Inflammatory macrophage treated with lipopolysaccharide for 1 hour (primary cell): Measurements from ENCODE around the gene TRIO.

Experiments
- DNase-seq, 2 donors: peaks; one replicate each; pipeline ENCODE4 v3.0.0-alpha.2; 2020 to 2022

TRIO gene

DNA sequence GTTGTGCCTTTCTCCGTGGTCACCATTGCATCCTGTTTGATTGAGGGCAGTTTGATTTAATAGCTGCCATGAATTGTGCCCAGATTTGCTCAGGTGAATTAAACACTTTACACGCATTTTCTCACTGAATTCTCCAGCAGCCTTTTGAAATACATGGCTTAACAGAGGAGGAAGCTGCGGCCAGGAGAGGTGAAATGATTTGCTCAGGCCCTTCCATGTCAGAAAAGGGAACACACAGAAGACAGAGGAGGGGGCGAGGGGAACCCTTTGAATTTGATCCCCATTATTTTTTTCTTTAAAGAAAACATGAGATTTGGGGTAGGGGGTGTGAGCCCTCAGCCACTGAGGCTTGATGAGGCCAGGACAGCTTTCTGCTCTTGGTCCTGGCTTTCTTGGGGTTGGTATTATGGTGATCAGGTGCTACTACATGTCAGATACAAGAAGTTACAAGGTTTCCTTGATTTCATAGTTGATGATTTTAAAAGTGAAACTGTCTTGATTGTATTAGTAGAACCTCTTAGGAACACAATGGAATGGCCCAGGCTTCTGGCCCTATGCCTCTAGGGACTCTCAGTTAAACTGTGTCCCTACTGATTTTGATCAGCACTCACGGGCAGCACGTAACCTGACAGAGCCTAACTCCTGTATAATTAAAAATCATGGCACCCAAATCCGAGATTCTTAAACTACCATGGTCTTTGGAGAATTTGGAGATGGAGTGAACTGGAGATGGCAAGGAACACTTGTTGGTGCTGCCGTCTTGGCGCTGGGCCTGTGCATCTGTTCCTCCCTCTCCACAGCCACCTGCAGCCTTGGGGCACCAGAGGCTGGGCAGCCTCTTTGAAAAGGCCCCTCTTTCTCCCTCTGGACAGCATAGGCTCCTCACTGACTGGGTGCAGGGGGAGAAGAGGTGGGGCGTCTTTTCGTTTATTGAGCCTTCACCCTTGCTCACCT lies 107.9 kb downstream of the TRIO start:
- DNase-seq: peak in 1 of 2 donors; percentile 11

DNA sequence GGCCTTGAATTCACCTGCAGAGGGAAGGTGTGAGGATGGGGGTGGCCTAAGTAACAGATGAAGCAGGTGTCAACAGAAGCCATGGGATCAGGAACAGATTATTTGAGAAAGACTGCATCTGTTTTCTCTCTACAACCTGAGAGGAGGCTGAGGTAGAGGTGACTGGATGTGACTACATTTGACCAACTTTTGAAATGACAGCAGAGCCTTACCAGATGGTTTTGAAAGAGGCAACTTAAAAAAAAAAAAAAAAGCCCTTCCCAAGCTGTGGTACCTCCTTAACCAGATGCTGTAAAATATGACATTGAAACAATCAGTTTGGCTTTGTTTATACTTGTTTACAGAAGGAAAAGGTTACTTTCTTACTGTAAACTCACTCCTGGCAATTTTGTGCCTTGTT lies 108.6 kb downstream of the TRIO start:
- no peak for DNase-seq

DNA sequence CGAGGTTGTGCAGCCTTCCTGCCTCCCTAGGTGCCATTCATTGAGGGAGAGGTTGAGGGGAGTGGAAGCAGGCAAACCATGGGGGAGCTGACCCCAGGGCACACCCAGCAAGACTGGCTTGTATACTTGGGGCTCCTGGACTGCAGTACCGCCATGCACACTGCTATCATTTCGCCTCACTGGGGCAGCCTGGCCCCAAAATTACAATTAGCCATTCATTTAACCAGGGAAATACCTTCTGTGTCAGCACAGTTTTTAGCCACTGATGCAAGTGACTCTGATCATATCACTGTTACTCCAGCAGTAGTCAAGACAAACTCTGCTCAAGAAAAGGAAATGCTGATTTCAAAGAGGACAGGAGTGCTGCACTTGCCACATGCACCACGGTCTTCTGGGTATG lies 109.7 kb downstream of the TRIO start:
- no peak for DNase-seq

DNA sequence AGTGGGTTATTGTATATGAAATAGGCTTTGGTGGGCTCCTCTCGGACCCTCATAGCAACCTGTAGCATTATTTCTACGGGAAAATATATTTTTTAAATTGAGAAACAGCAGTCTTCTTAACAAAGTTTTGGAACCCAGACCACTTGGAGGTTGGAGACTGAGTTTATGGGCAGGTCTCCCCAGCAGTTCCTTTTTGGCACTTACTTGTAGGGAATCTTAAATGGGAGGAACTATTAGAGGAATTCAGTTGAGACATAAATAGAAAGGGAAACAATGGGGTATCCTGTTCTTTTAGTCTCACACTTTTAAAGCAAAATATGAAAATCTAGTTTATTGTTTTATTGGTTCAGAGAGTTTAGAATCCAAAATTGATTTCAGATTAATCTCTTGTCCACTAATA lies 111.5 kb downstream of the TRIO start:
- DNase-seq: no peak

DNA sequence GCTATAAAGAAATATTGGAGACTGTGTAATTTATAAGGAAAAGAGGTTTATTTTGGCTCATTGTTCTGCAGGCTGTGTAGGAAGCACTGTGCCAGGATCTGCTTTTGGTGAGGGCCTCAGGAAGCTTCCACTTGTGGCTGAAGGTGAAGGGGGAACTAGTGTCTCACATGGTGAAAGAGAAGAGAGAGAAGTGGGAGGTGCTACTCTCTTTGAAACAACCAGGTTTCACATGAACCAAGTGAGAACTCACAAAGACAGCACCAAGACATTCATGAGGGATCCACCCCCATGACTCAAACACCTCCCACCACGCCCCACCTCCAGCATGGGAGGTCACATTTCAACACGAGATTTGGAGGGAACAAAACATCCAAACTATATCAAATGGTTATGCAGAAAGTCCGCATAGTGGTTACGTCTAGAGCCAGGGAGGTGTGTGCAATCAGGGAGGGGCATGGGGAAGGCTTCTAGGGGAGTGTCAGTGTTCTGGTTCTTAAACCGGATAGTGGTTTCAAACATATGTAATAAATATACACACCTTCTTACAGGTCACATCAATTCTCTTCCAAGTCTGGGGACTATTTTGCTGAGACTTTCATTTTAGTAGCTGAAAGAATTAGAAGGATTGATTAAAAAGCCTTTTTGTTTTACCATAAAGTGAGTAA lies 113.0 kb downstream of the TRIO start:
- DNase-seq: no peak

DNA sequence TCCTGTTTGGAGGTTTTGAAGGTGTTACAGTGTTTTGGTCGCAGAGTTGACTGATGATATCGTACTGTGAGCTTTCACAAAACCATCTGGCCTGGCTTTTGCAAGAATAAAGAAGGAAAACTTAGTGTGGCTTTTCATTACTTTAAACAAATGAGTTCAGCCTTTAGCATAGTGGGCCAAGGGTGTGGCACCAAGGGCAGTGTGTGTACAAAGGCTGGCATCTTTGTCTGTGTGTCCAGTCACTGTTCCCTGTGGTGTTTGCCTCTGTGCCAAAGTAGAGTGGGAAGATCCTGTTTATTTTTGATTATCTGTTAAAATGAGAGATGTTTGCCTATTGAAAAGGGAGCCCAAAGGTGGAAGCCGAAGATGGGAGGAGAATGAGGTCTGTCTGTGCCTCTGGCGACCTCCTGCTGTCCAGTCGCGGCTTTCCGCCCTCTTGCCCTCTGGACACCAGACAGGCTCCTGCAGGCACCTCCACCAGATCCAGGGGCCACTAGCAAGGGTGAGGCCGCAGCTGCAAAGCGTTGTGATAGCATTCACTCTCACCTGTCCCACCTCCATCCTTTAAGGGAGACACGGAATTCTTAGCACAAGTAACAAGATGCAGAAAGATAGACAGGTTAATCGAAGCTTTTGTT lies 113.7 kb downstream of the TRIO start:
- DNase-seq: no peak

DNA sequence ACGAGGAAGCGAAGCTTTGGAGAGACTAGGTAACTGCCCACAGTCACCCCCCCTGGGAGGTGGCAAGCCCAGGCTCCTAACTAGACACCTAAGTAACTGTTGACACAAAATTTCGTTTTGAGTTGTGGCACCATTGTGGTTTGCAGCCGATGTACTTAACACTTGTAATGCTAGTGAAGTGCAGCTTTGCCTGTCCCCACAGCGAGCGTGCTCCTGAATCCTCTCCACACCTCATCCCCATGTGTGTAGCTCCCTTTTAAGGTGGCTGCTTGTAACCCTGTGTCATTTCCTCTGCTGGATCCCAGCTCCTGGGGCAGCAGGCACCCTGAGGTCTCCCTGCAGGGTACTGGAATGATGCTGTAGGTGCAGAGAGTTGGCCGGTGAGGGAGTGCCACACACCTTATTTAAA lies 114.9 kb downstream of the TRIO start:
- DNase-seq: no peak

DNA sequence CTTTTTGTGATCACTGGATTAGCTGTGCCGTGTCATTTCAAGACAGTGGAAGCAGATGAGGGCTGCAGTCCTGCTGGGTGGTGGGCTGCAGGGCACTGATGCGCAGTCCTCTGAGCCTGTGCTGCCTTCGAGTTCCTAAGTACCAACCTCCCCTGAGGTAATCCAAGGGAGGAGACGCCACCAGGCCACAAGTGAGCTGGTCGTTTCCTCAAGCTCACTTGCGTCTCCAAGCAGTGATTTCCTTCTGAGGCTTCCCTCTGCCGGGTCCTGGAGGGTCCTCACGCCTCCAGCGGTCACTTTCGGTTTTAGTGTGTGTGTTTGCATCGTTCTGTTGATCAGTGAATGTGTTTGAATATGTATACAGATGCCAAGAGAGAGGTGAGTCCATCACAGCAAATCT lies 115.7 kb downstream of the TRIO start:
- DNase-seq: no peak

DNA sequence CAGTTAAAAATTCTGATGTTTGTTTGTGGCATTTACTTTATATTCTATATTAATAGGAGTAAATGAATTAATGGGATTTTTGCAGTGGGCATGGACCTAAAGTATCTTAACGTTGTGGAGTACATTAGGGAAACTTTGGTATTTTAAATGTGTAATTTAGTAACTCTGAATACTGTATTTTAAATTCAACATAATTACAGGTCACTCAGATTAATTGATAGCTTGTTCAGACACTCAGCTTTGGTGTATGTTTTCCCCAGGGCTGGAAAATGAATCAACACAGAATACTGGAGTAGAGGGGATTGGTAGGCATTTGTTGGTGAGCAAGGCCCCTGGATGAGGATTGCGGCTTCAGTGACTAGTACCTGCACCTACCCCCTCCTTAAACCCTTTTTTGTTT lies 117.5 kb downstream of the TRIO start:
- no peak for DNase-seq

DNA sequence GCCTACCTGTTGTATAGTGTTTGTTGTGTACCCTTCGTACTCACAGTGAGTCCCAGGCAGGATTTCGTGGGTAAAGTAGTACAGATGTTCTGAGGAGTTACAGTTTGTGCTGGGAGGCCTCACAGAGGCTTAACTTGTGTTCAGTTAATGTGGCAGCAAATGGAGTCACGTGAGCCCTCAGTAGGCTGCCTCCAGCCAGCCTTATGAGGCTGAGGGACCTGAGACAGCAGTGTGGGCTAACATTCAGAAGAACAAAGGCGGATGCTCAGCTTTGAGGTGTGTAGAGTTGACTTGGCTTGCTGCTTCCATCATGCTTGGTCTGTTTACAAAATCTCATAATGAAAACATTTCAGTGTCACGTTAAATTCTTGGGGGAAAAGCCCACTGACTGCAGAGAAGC lies 118.1 kb downstream of the TRIO start:
- no peak for DNase-seq

DNA sequence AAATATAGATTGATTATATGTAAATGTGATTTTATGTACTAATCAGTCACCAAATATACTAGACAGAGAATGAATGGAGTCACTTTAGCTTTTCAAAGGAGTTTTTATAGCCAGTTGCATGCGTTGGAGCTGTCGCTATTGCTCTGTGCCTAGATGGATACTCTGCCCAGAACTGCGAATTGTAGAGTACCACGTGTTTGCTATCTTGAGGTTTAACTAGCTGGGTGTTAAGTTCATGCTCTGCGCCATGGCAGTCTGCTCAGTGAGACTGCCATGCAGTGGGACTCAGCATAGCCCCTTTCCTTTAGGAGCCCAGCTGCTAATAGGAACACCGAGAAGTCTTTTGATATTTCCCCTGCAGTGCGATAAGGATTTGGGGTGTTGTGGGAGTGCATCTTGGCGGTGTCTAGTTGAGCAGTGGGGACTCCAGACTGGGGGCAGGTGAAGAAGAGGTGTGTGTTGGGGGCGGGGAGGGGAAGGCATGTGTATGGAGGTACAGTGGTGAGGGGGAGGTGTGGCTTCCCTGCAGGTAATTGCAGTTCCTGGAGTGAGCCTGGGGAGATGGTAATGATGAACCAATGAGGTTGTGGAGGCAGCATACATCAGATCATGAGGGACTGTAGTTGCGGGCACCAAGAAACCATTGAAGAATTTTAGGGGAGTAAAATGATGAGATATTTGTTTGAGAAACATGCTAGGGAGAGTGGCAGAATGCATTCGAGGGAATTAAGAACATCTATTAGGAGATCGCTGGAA lies 118.9 kb downstream of the TRIO start:
- DNase-seq: no peak

DNA sequence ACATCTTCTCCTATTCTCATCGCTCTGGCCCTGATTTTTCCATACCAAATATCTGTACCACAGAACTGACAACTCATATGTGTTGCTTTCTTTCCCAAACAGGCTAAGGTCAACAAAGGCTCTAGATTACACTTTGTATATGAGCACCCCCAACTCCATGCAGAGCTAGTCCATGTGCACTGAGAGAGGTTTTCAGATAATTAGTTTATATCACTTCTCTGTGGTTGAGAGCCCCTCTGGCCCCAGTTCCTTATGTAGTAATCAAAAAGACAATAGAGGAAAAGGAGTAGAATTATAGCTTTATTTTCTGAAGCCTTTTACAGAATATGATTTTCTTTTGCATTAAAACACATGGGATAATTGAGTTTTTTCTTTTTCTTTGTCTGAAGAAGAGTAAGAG lies 120.0 kb downstream of the TRIO start:
- no peak for DNase-seq

DNA sequence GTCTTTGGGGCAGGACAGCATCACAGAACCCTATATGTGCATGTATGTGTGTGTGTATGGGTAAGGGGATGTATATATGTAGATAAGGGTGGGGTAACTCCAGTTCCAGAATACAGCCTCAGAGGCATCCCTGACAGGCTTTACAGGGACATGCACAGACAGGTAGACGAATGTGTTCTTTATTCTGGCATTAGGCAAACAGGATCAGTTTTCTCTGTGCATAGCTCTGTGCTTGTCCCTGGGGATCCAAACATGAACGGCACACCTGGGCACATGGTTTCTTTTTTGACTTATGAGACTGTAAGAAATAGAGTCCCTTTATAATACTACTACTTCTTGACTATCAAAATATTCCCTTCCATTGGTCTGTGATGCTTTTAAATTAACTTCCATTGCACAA lies 120.6 kb downstream of the TRIO start:
- DNase-seq: no peak

DNA sequence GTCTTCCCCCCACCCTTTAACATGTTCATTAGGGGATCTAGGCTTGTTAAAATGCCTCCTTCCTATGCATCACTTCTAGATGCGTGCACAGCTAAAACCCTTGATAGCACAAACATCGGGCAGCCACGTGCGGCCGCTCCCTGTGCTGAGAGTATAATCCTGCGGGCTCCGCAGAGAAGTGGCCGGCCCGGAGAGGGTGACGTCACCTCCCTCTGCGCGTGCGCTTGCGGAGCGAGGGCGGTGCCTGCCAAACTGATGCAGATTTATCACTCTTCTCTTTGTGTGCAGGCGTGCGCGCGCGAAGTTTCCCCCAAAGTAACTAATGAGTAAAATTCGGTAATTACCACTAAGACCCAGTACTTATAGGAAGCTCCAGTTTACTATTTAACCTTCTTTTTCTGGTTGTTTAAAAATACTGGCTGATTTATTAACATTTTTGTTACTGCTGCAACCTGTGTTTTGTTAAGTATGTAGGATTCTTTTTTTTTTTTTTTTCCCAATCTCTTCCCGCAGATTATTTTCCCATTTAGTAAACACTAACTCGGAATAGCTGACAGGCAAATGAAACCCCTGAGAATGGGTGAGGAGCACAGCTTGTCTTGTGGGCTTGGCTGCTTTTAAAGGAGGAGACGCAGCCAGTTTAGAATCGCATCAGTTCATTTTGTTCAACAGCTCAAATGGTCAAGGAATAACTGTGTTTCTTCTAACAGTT lies 121.6 kb downstream of the TRIO start:
- peak; percentile 79 to 92 for DNase-seq

DNA sequence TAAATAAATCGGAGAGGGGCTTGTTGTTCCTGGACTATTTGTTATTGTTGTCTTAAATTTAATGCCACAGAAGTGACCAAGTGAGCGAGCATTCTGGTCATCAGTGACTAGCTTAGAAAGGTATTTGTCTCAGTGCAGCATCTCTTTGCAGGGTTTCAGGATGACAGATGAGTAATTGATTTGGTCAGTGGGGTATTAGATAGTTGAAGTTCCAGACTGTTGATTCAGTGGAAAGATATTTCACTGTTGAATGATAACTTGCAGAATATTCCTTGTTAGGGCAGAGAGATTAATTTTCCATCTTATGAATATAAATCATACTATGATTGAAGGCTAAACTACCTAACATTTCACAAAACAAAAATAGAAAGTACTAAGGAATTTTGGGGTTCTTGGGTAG lies 122.4 kb downstream of the TRIO start:
- no peak for DNase-seq

DNA sequence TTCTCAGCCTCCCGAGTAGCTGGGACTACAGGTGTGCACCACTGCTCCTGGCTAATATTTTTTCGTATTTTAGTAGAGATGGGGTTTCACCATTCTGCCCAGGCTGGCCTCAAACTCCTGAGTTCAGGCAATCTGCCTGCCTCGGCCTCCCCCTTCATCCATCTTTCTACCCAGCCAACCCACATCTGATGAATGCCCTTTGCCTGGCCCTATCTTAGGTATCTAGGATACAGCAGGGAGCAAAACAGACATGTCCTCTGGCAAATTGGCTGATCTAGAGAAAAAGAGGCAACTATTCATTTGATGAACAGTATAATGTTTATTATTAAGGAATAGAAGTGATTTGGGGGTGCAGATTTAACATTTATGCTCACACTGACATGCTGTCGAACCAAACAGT lies 123.0 kb downstream of the TRIO start:
- no peak for DNase-seq

DNA sequence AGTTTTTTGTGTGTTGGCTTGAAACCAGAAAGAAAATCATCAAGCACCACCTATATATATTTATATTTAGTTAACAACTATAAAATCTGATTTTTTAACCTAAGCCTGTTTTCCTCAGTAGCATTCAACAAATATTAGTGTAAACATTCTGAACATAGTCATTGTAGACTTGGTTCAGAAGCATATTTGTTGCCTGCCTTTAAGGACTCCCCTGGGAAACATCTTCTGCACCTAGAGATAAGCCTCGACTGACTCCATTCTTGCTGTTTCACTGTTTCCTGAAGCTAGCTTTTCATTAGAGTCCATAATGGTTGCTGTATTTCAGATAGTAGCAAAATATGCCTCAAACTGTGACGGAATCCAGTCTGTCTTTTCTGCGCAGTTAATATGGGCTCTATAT lies 123.5 kb downstream of the TRIO start:
- no peak for DNase-seq

DNA sequence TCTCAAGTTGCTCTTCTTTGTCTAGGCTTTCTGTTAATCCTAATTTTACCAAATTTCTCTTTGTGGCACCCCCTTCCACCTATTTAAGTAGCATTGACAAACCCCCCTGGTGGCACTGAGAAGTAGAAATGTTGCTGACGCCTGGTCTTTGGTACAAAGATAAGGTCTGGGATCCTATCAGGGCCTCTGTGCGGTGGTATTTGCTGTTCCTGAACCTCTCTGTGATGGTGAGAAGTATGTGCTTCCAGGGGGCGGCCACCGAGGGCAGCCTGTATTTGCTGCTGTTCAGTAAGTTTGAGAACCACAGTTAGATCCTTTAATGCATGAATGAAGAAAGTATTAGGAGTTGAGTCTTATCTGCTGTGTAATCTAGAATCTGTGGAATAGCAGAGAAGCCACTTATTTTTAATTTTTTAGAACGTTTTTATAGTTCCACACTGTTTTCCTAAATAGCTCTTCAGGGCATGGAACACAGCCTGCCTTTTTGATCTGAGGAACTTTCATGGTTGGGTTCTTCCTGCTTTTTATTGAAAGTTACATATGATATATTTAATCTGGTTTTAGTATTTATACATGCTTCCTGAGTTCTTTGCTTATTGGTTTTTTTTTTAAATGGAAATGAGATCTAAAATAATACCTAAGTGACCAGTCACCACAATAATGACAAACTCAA lies 124.2 kb downstream of the TRIO start:
- DNase-seq: no peak

DNA sequence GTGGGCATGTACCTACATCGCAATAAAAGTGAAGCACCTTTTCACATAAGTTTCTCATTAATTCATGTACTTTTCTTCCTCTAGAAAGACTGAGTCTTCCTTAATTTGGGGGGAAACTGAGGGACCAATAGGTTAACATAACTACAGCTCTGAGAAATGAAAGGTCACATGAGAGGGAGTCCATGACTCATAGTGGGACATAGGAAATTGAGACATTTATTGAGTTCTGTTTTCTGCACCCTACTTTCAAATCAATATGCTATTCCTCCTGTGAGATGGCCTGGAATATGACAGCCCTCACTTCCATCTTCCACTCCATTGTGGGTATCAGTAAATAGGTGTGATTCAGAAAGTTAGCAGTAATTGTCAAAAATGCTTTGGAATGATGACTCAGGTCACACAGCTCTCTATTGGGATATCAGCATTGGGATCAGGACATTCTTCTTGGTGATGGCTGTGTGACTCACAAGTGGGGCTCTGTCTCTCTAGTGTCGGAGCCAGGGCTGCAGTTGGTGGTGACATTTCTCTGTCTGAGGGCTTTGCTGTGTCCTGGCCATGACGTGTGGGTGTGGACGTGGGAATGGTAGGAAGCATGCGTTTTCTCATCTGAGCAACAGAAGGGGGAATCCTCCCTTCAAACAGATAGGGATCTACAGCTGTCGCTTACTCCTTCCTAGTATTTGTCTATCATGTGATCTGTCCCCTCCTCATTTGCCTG lies 125.0 kb downstream of the TRIO start:
- peak; percentile 53 to 77 for DNase-seq

DNA sequence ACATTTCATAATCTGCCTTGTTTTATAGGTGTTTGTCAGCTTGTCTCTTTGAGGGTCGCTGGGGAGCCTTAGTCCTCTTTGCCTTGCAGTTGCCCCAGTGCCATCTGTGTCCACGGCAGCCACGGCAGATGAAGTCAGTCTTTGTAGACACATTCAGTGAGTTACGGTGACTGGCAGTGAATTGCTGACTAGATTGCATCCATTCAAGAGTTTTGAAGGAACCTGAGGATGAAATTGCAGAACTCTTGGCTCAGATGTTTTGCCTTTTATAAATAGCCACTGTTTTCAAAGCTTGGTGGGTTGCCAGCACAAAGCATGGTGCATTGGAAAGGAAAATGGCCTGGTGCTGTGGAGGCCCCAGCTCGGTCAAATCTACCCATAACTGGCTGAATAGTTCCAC lies 125.6 kb downstream of the TRIO start:
- DNase-seq: no peak

DNA sequence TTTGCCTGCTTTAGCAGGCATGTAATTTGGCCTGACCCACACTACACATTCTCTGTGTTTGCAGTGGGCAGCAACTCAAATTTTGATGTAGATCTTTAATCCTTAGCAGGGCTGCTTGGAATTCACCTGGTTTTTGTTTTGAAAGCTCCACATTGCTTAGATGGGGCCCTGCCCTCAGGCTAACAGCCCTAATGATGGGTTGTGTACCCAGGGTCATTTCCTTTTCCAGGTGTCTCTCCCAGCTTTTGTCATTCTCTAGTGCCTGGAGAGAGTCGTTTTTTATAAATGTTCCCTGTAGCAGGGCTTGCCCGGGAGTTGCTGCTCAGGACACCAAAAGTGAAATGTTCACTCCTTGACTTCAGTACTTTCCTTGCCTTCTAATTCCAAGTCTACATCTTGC lies 126.3 kb downstream of the TRIO start:
- no peak for DNase-seq
